ENCODE measurements around the gene SLITRK2.

SLITRK2 gene

DNA sequence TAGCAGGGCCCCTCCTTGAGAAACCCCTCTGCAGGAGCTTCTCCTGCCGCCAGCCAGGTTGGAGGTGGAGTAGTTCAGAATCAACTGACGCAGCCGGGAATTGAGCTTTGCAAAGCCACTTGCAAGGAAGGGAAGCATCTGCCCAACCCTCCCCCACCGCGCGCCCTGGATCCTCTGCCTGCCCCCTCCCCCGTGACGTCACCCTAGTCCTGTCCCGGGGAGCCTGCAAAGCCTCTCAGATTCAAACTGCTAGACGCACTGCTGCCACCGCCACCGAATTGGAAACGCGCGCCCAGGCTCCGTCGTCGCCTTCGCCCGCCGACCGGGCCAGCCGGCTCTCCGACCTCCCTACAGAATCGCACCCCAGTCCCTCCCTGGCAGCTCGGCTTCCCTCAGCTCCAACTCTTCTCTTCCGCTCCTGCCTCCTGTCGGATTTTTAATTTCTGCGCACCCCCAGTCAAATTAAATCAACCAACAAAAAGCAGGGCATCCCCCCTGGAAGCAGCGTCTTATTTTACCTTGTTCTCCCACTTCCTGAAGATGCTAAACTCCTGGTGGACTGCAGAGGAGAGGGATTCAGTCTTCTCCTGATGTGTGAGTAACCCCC lies 3.8 kb downstream of the SLITRK2 start:
- Histone ChIP-seq H3K27ac (ENCODE audit: low read depth in 2 of 2, low read length in 2 of 2) (no peak overlapping the region), H3K4me1 (ENCODE audit: control insufficient read depth in 2 of 2, insufficient read depth in 2 of 2, low read length in 2 of 2) (no peaks in the 10 kb centered on the region), H3K9me3 (ENCODE audit: control insufficient read depth in 2 of 2, low read length in 2 of 2) (peaks cover 0 to 2% of the 10 kb centered on the region in 2 donors), H3K27me3 (ENCODE audit: control insufficient read depth in 2 of 2, insufficient read depth in 2 of 2, low read length in 2 of 2) (peaks cover 0 to 5% of the 10 kb centered on the region in 2 donors), H3K4me3 (ENCODE audit: low read length in 2 of 2) (no peak overlapping the region), H3K36me3 (ENCODE audit: control insufficient read depth in 2 of 2, insufficient read depth in 2 of 2, low read length in 2 of 2) (no peaks in the 10 kb centered on the region), H3K9ac (ENCODE audit: low read depth in 1 of 2, low read length in 2 of 2) (no peak overlapping the region)

DNA sequence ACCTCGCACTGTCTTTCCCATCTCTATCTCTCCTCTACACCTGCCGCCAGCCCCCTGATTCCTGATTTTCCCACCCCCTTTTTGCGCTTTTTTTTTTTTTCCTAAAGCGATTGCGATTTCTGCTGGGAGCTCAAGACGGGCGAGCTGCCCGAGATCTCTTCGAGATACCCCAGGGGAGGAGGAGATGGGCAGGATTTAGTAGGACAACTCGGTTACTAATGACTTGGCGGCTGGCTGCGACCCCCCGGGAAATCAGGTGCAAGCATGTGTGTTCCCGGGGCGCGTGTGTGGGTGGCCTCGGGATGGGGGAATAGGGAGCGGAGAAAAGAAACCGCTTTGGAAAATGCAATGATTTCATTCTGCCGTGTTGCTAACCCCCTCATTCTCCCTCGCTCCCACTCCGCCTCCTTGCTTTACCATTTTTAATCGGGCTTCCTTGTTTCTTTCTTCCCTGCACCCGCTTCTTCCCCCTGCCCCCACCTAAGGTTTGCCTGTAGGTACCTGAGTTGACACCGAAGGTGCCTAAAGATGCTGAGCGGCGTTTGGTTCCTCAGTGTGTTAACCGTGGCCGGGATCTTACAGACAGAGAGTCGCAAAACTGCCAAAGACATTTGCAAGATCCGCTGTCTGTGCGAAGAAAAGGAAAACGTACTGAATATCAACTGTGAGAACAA lies 4.4 kb downstream of the SLITRK2 start:
- Histone ChIP-seq H3K27ac (ENCODE audit: low read depth in 2 of 2, low read length in 2 of 2) (no peak overlapping the region), H3K27me3 (ENCODE audit: control insufficient read depth in 2 of 2, insufficient read depth in 2 of 2, low read length in 2 of 2) (peaks cover 0 to 5% of the 10 kb centered on the region in 2 donors), H3K9ac (ENCODE audit: low read depth in 1 of 2, low read length in 2 of 2) (no peak overlapping the region), H3K36me3 (ENCODE audit: control insufficient read depth in 2 of 2, insufficient read depth in 2 of 2, low read length in 2 of 2) (no peaks in the 10 kb centered on the region), H3K4me3 (ENCODE audit: low read length in 2 of 2) (no peak overlapping the region), H3K9me3 (ENCODE audit: control insufficient read depth in 2 of 2, low read length in 2 of 2) (peaks cover 0 to under 1% of the 10 kb centered on the region in 2 donors), H3K4me1 (ENCODE audit: control insufficient read depth in 2 of 2, insufficient read depth in 2 of 2, low read length in 2 of 2) (no peaks in the 10 kb centered on the region)

DNA sequence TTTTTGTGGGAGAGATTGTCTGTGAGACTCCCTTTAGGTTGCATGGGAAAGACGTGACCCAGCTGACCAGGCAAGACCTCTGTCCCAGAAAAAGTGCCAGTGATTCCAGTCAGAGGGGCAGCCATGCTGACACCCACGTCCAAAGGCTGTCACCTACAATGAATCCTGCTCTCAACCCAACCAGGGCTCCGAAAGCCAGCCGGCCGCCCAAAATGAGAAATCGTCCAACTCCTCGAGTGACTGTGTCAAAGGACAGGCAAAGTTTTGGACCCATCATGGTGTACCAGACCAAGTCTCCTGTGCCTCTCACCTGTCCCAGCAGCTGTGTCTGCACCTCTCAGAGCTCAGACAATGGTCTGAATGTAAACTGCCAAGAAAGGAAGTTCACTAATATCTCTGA lies 5.5 kb downstream of the SLITRK2 start:
- H3K4me3 ChIP-seq (ENCODE audit: low read length in 2 of 2): no peak overlapping the region
- no peaks in the 10 kb centered on the region for H3K4me1 ChIP-seq (ENCODE audit: control insufficient read depth in 2 of 2, insufficient read depth in 2 of 2, low read length in 2 of 2)
- H3K27me3 ChIP-seq (ENCODE audit: control insufficient read depth in 2 of 2, insufficient read depth in 2 of 2, low read length in 2 of 2): peaks cover 0 to 5% of the 10 kb centered on the region in 2 donors
- H3K27ac ChIP-seq (ENCODE audit: low read depth in 2 of 2, low read length in 2 of 2): no peak overlapping the region
- no peaks in the 10 kb centered on the region for H3K36me3 ChIP-seq (ENCODE audit: control insufficient read depth in 2 of 2, insufficient read depth in 2 of 2, low read length in 2 of 2)
- H3K9me3 ChIP-seq (ENCODE audit: control insufficient read depth in 2 of 2, low read length in 2 of 2): no peaks in the 10 kb centered on the region
- H3K9ac ChIP-seq (ENCODE audit: low read depth in 1 of 2, low read length in 2 of 2): no peak overlapping the region

DNA sequence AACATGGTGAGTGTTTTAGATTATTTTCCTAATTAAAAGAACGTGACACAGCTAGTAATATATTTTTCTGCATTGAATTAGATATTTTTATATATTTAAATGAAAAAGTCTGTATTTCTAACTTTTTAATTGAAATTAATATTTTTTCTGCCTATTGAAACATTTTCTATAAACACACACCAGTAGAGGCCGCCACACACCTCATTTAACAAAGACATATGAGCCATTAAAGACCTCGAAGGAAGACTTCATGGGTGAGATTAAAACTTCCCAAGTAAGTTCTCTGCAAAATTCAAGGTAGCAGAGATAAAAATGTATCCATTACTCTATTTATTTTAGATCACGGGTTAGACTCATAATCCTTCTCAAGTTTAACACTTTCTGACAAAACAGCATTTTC lies 8.3 kb downstream of the SLITRK2 start:
- no peaks in the 10 kb centered on the region for H3K4me1 ChIP-seq (ENCODE audit: control insufficient read depth in 2 of 2, insufficient read depth in 2 of 2, low read length in 2 of 2)
- peaks cover 0 to 3% of the 10 kb centered on the region in 2 donors for H3K27me3 ChIP-seq (ENCODE audit: control insufficient read depth in 2 of 2, insufficient read depth in 2 of 2, low read length in 2 of 2)
- H3K27ac ChIP-seq (ENCODE audit: low read depth in 2 of 2, low read length in 2 of 2): no peak overlapping the region

DNA sequence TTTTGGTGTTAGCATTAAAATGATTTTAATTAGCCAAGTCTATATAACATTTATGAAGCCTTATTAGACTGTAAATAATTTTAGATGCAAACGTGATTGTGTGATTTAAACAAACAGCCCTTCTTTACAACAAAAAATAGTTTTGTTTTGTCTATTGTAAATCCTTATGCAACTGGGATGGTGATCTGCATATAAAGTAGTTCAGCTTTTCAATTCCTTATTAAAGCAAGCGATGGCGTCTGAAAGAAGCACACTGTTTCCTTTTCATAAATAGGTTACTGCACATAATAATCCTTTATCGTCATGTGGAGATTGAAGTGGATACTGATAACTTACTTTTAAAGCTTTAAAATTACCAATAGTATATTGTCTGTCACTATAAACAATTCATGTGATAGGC lies 8.8 kb downstream of the SLITRK2 start:
- H3K27me3 ChIP-seq (ENCODE audit: control insufficient read depth in 2 of 2, insufficient read depth in 2 of 2, low read length in 2 of 2): peaks cover 0 to 2% of the 10 kb centered on the region in 2 donors
- H3K27ac ChIP-seq (ENCODE audit: low read depth in 2 of 2, low read length in 2 of 2): no peak overlapping the region
- no peaks in the 10 kb centered on the region for H3K4me1 ChIP-seq (ENCODE audit: control insufficient read depth in 2 of 2, insufficient read depth in 2 of 2, low read length in 2 of 2)
- H3K36me3 ChIP-seq (ENCODE audit: control insufficient read depth in 2 of 2, insufficient read depth in 2 of 2, low read length in 2 of 2): no peaks in the 10 kb centered on the region
- no peak overlapping the region for H3K9ac ChIP-seq (ENCODE audit: low read depth in 1 of 2, low read length in 2 of 2)
- H3K9me3 ChIP-seq (ENCODE audit: control insufficient read depth in 2 of 2, low read length in 2 of 2): no peaks in the 10 kb centered on the region
- no peak overlapping the region for H3K4me3 ChIP-seq (ENCODE audit: low read length in 2 of 2)

More for the DNA sequence above, 8.3 kb downstream of the SLITRK2 start:
- no peak overlapping the region for H3K9ac ChIP-seq (ENCODE audit: low read depth in 1 of 2, low read length in 2 of 2)
- no peaks in the 10 kb centered on the region for H3K36me3 ChIP-seq (ENCODE audit: control insufficient read depth in 2 of 2, insufficient read depth in 2 of 2, low read length in 2 of 2)
- no peaks in the 10 kb centered on the region for H3K9me3 ChIP-seq (ENCODE audit: control insufficient read depth in 2 of 2, low read length in 2 of 2)
- H3K4me3 ChIP-seq (ENCODE audit: low read length in 2 of 2): no peak overlapping the region

DNA sequence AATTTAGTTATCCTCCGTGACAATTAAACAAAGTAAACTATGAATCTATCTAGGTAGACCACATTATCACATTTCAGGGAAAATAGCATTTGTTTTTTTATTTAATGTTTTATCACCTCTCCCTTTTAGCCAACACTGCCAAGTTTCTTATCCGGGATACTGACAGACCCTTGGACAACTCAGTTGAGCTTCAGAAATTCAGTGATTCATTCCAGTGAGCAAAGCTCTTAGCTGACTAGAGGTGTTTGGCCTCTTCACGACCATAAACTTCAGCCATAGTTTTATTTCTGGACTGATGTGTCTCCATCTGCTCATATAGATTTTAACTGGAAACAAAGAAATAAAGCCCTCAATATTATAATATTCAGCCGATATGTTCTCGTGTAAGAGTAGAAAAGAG lies 15.2 kb downstream of the SLITRK2 start:
- Histone ChIP-seq H3K4me3 (ENCODE audit: low read length in 2 of 2) (no peak overlapping the region), H3K27ac (ENCODE audit: low read depth in 2 of 2, low read length in 2 of 2) (no peak overlapping the region), H3K27me3 (ENCODE audit: control insufficient read depth in 2 of 2, insufficient read depth in 2 of 2, low read length in 2 of 2) (no peaks in the 10 kb centered on the region), H3K36me3 (ENCODE audit: control insufficient read depth in 2 of 2, insufficient read depth in 2 of 2, low read length in 2 of 2) (no peaks in the 10 kb centered on the region), H3K9me3 (ENCODE audit: control insufficient read depth in 2 of 2, low read length in 2 of 2) (no peaks in the 10 kb centered on the region), H3K4me1 (ENCODE audit: control insufficient read depth in 2 of 2, insufficient read depth in 2 of 2, low read length in 2 of 2) (no peaks in the 10 kb centered on the region), H3K9ac (ENCODE audit: low read depth in 1 of 2, low read length in 2 of 2) (no peak overlapping the region)

DNA sequence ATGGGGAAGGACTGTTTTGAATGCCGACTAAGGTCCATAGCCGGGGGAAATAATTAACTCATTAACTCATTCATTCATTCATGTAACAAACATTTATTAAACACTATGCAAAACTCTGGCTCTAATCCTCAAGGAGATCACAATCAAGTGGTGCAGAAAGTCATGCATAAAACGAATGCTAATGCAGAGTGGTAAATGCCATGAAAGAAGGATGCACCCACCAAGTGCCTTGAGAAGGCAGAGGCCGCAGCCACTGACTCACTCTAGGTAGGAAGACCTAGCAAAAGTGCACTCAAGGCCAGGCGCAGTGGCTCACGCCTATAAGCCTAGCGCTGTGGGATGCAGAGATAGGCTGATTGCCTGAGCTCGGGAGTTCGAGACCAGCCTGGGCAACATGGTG lies 22.9 kb downstream of the SLITRK2 start:
- Histone ChIP-seq H3K9me3 (ENCODE audit: control insufficient read depth in 2 of 2, low read length in 2 of 2) (no peaks in the 10 kb centered on the region), H3K27me3 (ENCODE audit: control insufficient read depth in 2 of 2, insufficient read depth in 2 of 2, low read length in 2 of 2) (no peaks in the 10 kb centered on the region), H3K9ac (ENCODE audit: low read depth in 1 of 2, low read length in 2 of 2) (no peak overlapping the region), H3K27ac (ENCODE audit: low read depth in 2 of 2, low read length in 2 of 2) (no peak overlapping the region), H3K36me3 (ENCODE audit: control insufficient read depth in 2 of 2, insufficient read depth in 2 of 2, low read length in 2 of 2) (no peaks in the 10 kb centered on the region), H3K4me3 (ENCODE audit: low read length in 2 of 2) (no peak overlapping the region), H3K4me1 (ENCODE audit: control insufficient read depth in 2 of 2, insufficient read depth in 2 of 2, low read length in 2 of 2) (no peaks in the 10 kb centered on the region)

DNA sequence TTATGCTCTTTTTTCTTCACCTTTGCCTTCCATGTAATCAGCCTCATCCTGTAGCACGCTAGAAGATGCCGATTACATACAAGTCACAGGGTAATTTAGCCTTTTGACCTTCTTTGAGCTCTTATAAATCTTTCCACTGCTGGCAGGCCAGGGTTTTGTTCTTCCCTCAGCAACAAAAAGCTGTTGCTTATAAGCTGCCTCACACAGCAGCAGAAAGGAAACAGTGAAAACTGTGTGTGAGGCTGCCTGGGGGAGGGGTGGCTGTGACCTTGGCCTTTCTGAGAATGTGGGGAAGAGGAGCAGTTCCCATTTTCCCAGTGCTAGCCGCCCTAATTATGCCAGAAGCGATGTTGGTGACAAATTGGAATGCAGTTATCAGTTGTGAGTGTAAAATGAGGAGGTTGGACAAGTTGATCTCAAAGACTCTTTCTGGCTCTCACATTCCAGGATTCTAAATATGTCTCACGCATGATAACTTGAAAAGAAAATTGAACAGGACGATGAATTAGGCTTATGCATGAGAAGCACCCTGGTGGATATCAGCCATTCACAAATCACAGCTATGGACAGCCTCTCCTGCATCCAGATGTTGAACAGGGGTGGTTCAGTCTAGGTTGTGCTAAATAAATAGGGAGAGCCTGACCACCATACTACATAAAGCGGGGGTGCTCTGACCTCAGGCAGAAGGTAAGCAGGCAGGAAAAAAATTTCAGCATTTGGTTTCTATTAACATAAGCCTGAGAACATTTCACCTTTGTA lies 25.7 kb downstream of the SLITRK2 start:
- H3K9ac ChIP-seq (ENCODE audit: low read depth in 1 of 2, low read length in 2 of 2): no peak overlapping the region

DNA sequence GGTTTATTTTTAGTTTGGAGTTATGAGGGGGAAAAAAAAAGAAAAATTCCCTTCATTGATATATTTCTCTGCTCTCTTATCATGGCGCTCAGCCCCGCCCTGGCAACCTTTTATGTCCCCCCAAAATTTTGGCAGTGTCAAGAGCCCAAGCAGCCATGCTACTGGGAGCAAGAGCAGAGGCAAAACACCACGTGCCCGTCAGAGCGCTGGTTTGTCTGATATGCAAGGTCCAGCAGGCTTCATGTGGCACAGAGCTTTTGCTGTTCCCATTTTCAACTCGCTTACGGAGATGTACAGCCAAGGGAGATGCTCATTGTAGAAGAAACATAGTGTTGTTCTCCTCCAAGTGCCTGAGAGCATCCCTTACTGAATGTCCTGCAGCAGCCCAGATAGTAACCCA lies 27.3 kb downstream of the SLITRK2 start:
- Histone ChIP-seq H3K4me1 (ENCODE audit: control insufficient read depth in 2 of 2, insufficient read depth in 2 of 2, low read length in 2 of 2) (no peaks in the 10 kb centered on the region), H3K27ac (ENCODE audit: low read depth in 2 of 2, low read length in 2 of 2) (no peak overlapping the region), H3K4me3 (ENCODE audit: low read length in 2 of 2) (no peak overlapping the region), H3K27me3 (ENCODE audit: control insufficient read depth in 2 of 2, insufficient read depth in 2 of 2, low read length in 2 of 2) (no peaks in the 10 kb centered on the region), H3K9ac (ENCODE audit: low read depth in 1 of 2, low read length in 2 of 2) (no peak overlapping the region), H3K36me3 (ENCODE audit: control insufficient read depth in 2 of 2, insufficient read depth in 2 of 2, low read length in 2 of 2) (no peaks in the 10 kb centered on the region), H3K9me3 (ENCODE audit: control insufficient read depth in 2 of 2, low read length in 2 of 2) (no peaks in the 10 kb centered on the region)

More for the DNA sequence above, 25.7 kb downstream of the SLITRK2 start:
- Histone ChIP-seq H3K4me1 (ENCODE audit: control insufficient read depth in 2 of 2, insufficient read depth in 2 of 2, low read length in 2 of 2) (no peaks in the 10 kb centered on the region), H3K27ac (ENCODE audit: low read depth in 2 of 2, low read length in 2 of 2) (no peak overlapping the region), H3K36me3 (ENCODE audit: control insufficient read depth in 2 of 2, insufficient read depth in 2 of 2, low read length in 2 of 2) (no peaks in the 10 kb centered on the region), H3K27me3 (ENCODE audit: control insufficient read depth in 2 of 2, insufficient read depth in 2 of 2, low read length in 2 of 2) (no peaks in the 10 kb centered on the region), H3K4me3 (ENCODE audit: low read length in 2 of 2) (no peak overlapping the region), H3K9me3 (ENCODE audit: control insufficient read depth in 2 of 2, low read length in 2 of 2) (no peaks in the 10 kb centered on the region)

DNA sequence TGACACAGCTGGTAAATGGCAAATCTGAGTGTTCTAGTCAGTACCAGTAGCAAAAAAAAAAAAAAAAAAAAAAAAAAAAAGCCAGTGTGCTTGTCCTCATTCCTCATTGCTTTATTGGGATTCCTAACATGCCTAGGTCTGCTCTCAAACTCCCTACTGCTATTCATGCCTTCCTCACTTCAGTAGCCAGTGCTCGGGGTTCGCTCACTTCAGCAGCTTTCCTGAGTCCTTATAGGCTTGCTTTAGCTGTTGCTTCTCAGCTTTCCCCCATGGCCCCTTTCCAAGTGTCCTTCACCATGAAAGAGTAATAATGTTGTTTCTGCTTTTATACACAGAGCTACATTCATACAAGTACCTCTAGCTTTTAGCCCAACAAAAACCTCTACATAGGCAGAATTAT lies 30.8 kb downstream of the SLITRK2 start:
- no peak overlapping the region for H3K4me3 ChIP-seq (ENCODE audit: low read length in 2 of 2)
- no peak overlapping the region for H3K27ac ChIP-seq (ENCODE audit: low read depth in 2 of 2, low read length in 2 of 2)
- H3K27me3 ChIP-seq (ENCODE audit: control insufficient read depth in 2 of 2, insufficient read depth in 2 of 2, low read length in 2 of 2): no peaks in the 10 kb centered on the region
- H3K36me3 ChIP-seq (ENCODE audit: control insufficient read depth in 2 of 2, insufficient read depth in 2 of 2, low read length in 2 of 2): no peaks in the 10 kb centered on the region
- H3K9ac ChIP-seq (ENCODE audit: low read depth in 1 of 2, low read length in 2 of 2): no peak overlapping the region
- no peaks in the 10 kb centered on the region for H3K4me1 ChIP-seq (ENCODE audit: control insufficient read depth in 2 of 2, insufficient read depth in 2 of 2, low read length in 2 of 2)
- no peaks in the 10 kb centered on the region for H3K9me3 ChIP-seq (ENCODE audit: control insufficient read depth in 2 of 2, low read length in 2 of 2)

Data from mucosa of rectum (tissue), 2 donors.